WTC11 (cell line): ENCODE data around the gene EIF5A. TPM values are rescaled to one million over a fixed set of nuclear protein-coding genes. Genes with fewer than 3 reads are reported as not detected.
"Not testable (repeated sequence)": the region's sequence is repeated elsewhere in the genome, so short reads cannot be mapped to it uniquely, and the experiment has no call there.

Experiments used
- ATAC-seq: fragments of 200-7000 bp; cut with Tn5 transposase; 2 replicates; pipeline ENCODE4 v1.10.0; 2021; ENCODE audit warnings: mild to moderate bottlenecking, moderate library complexity
- CTCF ChIA-PET: fragments of 300-600 bp; sonication (Branson Sonifier 250); formaldehyde crosslinking; loops from one replicate; lab custom pipeline; 2021; ENCODE audit warnings: antibody characterized with exemption; lab: Charles Lee
- POLR2A ChIA-PET: fragments of 350-600 bp; sonication (Branson Sonifier 250); formaldehyde crosslinking; loops from one replicate; lab custom pipeline; 2021; ENCODE audit warnings: antibody characterized with exemption; lab: Charles Lee
- DNase-seq: peaks from one replicate; pipeline ENCODE4 v3.0.0; 2021; ENCODE audit warnings: low spot score
- H3K27ac Mint-ChIP-seq: 2 replicates; pipeline ENCODE4 v1.8.0; 2021; ENCODE audit warnings: mixed read lengths
- H3K27me3 Mint-ChIP-seq: 2 replicates; pipeline ENCODE4 v1.8.0; 2021; ENCODE audit warnings: low read depth, mild to moderate bottlenecking, moderate library complexity, mixed read lengths
- H3K36me3 Mint-ChIP-seq: 2 replicates; pipeline ENCODE4 v1.8.0; 2021; ENCODE audit warnings: mixed read lengths
- H3K4me1 Mint-ChIP-seq: 2 replicates; pipeline ENCODE4 v1.8.0; 2022; ENCODE audit warnings: mixed read lengths
- H3K4me3 Mint-ChIP-seq: 2 replicates; pipeline ENCODE4 v1.8.0; 2021; ENCODE audit warnings: mild to moderate bottlenecking, moderate library complexity, mixed read lengths
- H3K9me3 Mint-ChIP-seq: 2 replicates; pipeline ENCODE4 v1.8.0; 2021; ENCODE audit warnings: mixed read lengths
- AR ChIP-seq: fragments of 250-450 bp; sonication (Bioruptor Pico); IDR thresholded peaks from 2 replicates; pipeline ENCODE4 v1.9.0; 2021; ENCODE audit warnings: mild to moderate bottlenecking
- ATF1 ChIP-seq: sonication (generic); formaldehyde crosslinking; IDR thresholded peaks from 2 replicates; pipeline ENCODE4 v1.8.1; 2023; ENCODE audit warnings: mild to moderate bottlenecking, moderate library complexity, missing genetic modification reagents
- EMX1 ChIP-seq: fragments of 250-450 bp; sonication (Bioruptor Pico); IDR thresholded peaks from 2 replicates; pipeline ENCODE4 v1.8.0; 2021; ENCODE audit warnings: mild to moderate bottlenecking
- FOXK1 ChIP-seq: sonication (generic); formaldehyde crosslinking; IDR thresholded peaks from 2 replicates; pipeline ENCODE4 v1.8.0; 2022; ENCODE audit warnings: mild to moderate bottlenecking, moderate library complexity, missing genetic modification reagents
- GRHL2 ChIP-seq: fragments of 250-450 bp; sonication (Bioruptor Pico); IDR thresholded peaks from 2 replicates; pipeline ENCODE4 v1.8.0; 2022; ENCODE audit warnings: mild to moderate bottlenecking, moderate library complexity; ENCODE audit not compliant: insufficient replicate concordance, severe bottlenecking
- JUN ChIP-seq: sonication (generic); formaldehyde crosslinking; IDR thresholded peaks from 2 replicates; pipeline ENCODE4 v1.8.0; 2023; ENCODE audit warnings: mild to moderate bottlenecking, missing genetic modification reagents
- NFYB ChIP-seq: sonication (generic); formaldehyde crosslinking; conservative IDR thresholded peaks from 2 replicates; pipeline ENCODE4 v1.8.0; 2022; ENCODE audit warnings: low read depth, missing genetic modification reagents
- RELA ChIP-seq: sonication (generic); formaldehyde crosslinking; IDR thresholded peaks from 2 replicates; pipeline ENCODE4 v1.8.1; 2022; ENCODE audit warnings: missing genetic modification reagents, mild to moderate bottlenecking, borderline replicate concordance
- SMAD3 ChIP-seq: sonication (generic); formaldehyde crosslinking; IDR thresholded peaks from 2 replicates; pipeline ENCODE4 v1.8.0; 2022; ENCODE audit warnings: missing genetic modification reagents, mild to moderate bottlenecking, borderline replicate concordance
- SOX15 ChIP-seq: fragments of 250-450 bp; sonication (Bioruptor Pico); IDR thresholded peaks from 2 replicates; pipeline ENCODE4 v1.9.0; 2021; ENCODE audit warnings: mild to moderate bottlenecking
- SP1 ChIP-seq: sonication (generic); formaldehyde crosslinking; conservative IDR thresholded peaks from 2 replicates; pipeline ENCODE4 v1.8.1; 2022; ENCODE audit warnings: missing genetic modification reagents
- TEAD1 ChIP-seq: sonication (generic); formaldehyde crosslinking; IDR thresholded peaks from 2 replicates; pipeline ENCODE4 v1.8.0; 2022; ENCODE audit warnings: mild to moderate bottlenecking, missing genetic modification reagents
- TEAD4 ChIP-seq: sonication (generic); formaldehyde crosslinking; IDR thresholded peaks from 2 replicates; pipeline ENCODE4 v1.8.0; 2022; ENCODE audit warnings: mild to moderate bottlenecking, missing genetic modification reagents
- TP53 ChIP-seq: sonication (generic); formaldehyde crosslinking; IDR thresholded peaks from 2 replicates; pipeline ENCODE4 v1.8.1; 2023; ENCODE audit warnings: mild to moderate bottlenecking, missing genetic modification reagents
- ZBTB21 ChIP-seq: sonication (generic); formaldehyde crosslinking; IDR thresholded peaks from 2 replicates; pipeline ENCODE4 v1.8.1; 2023; ENCODE audit warnings: mild to moderate bottlenecking, missing genetic modification reagents, borderline replicate concordance
- ZBTB43 ChIP-seq: sonication (generic); formaldehyde crosslinking; IDR thresholded peaks from 2 replicates; pipeline ENCODE4 v1.8.1; 2023; ENCODE audit warnings: mild to moderate bottlenecking, missing genetic modification reagents
- ZNF138 ChIP-seq: sonication (generic); formaldehyde crosslinking; conservative IDR thresholded peaks from 2 replicates; pipeline ENCODE4 v1.8.1; 2022; ENCODE audit warnings: mild to moderate bottlenecking, moderate library complexity, missing genetic modification reagents
- ZNF281 ChIP-seq: sonication (generic); formaldehyde crosslinking; IDR thresholded peaks from 2 replicates; pipeline ENCODE4 v1.8.0; 2023; ENCODE audit warnings: mild to moderate bottlenecking, missing genetic modification reagents
- ZNF317 ChIP-seq: sonication (generic); formaldehyde crosslinking; IDR thresholded peaks from 2 replicates; pipeline ENCODE4 v1.8.1; 2023; ENCODE audit warnings: low read depth, mild to moderate bottlenecking, moderate library complexity, missing genetic modification reagents, borderline replicate concordance
- ZNF671 ChIP-seq: fragments of 250-450 bp; sonication (Bioruptor Pico); IDR thresholded peaks from 2 replicates; pipeline ENCODE4 v1.8.0; 2021; ENCODE audit warnings: mild to moderate bottlenecking
- total RNA-seq: library from RNA; stranded (reverse); gene quantifications from 3 replicates; pipeline ENCODE4 v1.2.3, GENCODE V29; 2021
- TF ChIP-seq, protein P1 (sequence below): fragments of 200-600 bp; IDR thresholded peaks from 2 replicates; pipeline ENCODE4 v1.8.0; 2022; ENCODE audit warnings: antibody characterized with exemption

The EIF5A gene
- total RNA-seq, 1 experiment from 2014 or later, result 1,021 TPM

DNA sequence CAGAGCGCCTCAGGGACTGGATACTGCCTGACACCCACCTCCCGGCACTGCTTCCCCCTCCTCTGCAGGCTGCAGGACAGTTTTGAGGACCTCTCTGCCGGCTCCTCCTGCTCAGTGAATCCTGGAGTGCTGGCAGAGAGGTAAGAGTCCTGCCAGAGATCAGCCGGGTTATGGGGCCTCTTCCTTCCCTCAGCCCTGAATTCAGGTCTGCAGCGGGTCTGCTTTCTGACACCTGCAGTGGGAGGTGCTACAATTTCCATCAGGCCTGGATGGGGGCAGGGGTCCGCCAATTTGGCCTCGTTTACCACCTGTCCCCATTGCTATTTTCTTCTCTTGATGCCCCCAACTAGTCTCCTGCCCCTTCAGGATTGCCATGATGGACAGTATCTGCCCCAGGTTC lies 24.7 kb downstream of the EIF5A start (continued):
- TF ChIP-seq RELA (CRISPR knock-in tag) (no peak), ZBTB21 (no peak), ZBTB43 (CRISPR knock-in tag) (no peak), FOXK1 (CRISPR knock-in tag) (no peak), SMAD3 (no peak), NFYB (CRISPR knock-in tag) (no peak), SP1 (no peak), AR (CRISPR knock-in tag) (no peak)
- TF ChIP-seq, protein P1, sequence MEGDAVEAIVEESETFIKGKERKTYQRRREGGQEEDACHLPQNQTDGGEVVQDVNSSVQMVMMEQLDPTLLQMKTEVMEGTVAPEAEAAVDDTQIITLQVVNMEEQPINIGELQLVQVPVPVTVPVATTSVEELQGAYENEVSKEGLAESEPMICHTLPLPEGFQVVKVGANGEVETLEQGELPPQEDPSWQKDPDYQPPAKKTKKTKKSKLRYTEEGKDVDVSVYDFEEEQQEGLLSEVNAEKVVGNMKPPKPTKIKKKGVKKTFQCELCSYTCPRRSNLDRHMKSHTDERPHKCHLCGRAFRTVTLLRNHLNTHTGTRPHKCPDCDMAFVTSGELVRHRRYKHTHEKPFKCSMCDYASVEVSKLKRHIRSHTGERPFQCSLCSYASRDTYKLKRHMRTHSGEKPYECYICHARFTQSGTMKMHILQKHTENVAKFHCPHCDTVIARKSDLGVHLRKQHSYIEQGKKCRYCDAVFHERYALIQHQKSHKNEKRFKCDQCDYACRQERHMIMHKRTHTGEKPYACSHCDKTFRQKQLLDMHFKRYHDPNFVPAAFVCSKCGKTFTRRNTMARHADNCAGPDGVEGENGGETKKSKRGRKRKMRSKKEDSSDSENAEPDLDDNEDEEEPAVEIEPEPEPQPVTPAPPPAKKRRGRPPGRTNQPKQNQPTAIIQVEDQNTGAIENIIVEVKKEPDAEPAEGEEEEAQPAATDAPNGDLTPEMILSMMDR, result no peak

GRCh38 chr17:7332600-7333069 lies 25.2 kb downstream of the EIF5A start:
- DNase-seq, H3K9me3 Mint-ChIP-seq, H3K36me3 Mint-ChIP-seq, H3K27me3 Mint-ChIP-seq, H3K4me3 Mint-ChIP-seq, ATAC-seq, CTCF ChIA-PET, POLR2A ChIA-PET: not testable (repeated sequence)
- peak overlapping the region; percentile 39 for H3K27ac Mint-ChIP-seq
- peaks cover 46% of the 10 kb centered on the region for H3K4me1 Mint-ChIP-seq

GRCh38 chr17:7334938-7335538 lies 27.6 kb downstream of the EIF5A start:
- POLR2A ChIA-PET, result interaction anchor here (1.2 kb wide), 1 partner anchor 14 kb away, joined by 3 read pairs; no protein-coding TSS in a partner anchor
- no peaks in the 10 kb centered on the region for H3K27me3 Mint-ChIP-seq
- CTCF ChIA-PET, result interaction anchor here (1.0 to 2.8 kb wide), 4 partner anchors 11 to 225 kb away, joined by 3 to 20 read pairs (median 8); partner anchors contain the start of gene SLC2A4
- DNase-seq (no peak), ATAC-seq (no peak)
- no peaks in the 10 kb centered on the region for H3K9me3 Mint-ChIP-seq
- no peak overlapping the region for H3K4me3 Mint-ChIP-seq
- H3K27ac Mint-ChIP-seq, result peak overlapping the region; percentile 25
- H3K4me1 Mint-ChIP-seq, result peaks cover 38% of the 10 kb centered on the region
- no peak for TF ChIP-seq ATF1 (CRISPR knock-in tag)
- TF ChIP-seq GRHL2 (CRISPR knock-in tag), result no peak
- no peak for TF ChIP-seq ZNF138 (CRISPR knock-in tag)
- no peak for TF ChIP-seq TEAD1 (CRISPR knock-in tag)
- no peak for TF ChIP-seq SOX15
- TF ChIP-seq ZNF281, result no peak
- TF ChIP-seq TP53 (CRISPR knock-in tag), result no peak
- TF ChIP-seq JUN (CRISPR knock-in tag), result no peak
- TF ChIP-seq ZBTB43 (CRISPR knock-in tag), result no peak
- no peak for TF ChIP-seq EMX1 (CRISPR knock-in tag)
- TF ChIP-seq ZNF317 (CRISPR knock-in tag), result no peak
- TF ChIP-seq TEAD4 (CRISPR knock-in tag), result no peak
- TF ChIP-seq ZNF671, result no peak
- peaks cover 6% of the 10 kb centered on the region; the same call in 1 of the 2 replicates for H3K36me3 Mint-ChIP-seq

DNA sequence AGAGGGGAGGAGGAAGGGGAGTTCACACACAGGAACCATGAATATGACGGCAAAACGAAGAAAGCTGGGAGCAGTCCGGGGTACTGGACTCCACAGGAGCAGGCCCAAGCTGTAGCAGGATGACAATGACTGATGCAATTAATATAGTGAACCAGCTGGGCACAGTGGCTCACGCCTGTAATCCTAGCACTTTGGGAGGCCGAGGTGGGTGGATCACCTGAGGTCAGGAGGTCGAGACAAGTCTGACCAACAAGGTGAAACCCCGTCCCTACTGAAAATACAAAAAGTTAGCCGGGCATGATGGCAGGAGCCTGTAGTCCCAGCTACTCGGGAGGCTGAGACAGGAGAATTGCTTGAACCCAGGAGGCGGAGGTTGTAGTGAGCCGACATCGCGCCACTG lies 28.3 kb downstream of the EIF5A start:
- Mint-ChIP-seq H3K4me3 (peak overlapping the region; percentile 63; the same call in 1 of the 2 replicates), H3K27ac (peak overlapping the region; percentile 92), H3K4me1 (peaks cover 35% of the 10 kb centered on the region)
- not testable (repeated sequence) for H3K36me3 Mint-ChIP-seq, DNase-seq, H3K27me3 Mint-ChIP-seq, H3K9me3 Mint-ChIP-seq, ATAC-seq
- ChIA-PET POLR2A (interaction anchor here (0.6 to 2.5 kb wide), 3 partner anchors 14 to 98 kb away, joined by 3 to 22 read pairs (median 3); no protein-coding TSS in a partner anchor), CTCF (interaction anchor here (0.6 to 2.8 kb wide), 14 partner anchors 12 to 321 kb away, joined by 3 to 20 read pairs (median 6); partner anchors contain the start of genes KCTD11, PLSCR3, SLC2A4 and TMEM102)
